ENCODE measurements around the gene KIRREL2.
A peak's percentile ranks its signal among the peaks of the same experiment; 100 is the strongest.

The KIRREL2 gene

DNA sequence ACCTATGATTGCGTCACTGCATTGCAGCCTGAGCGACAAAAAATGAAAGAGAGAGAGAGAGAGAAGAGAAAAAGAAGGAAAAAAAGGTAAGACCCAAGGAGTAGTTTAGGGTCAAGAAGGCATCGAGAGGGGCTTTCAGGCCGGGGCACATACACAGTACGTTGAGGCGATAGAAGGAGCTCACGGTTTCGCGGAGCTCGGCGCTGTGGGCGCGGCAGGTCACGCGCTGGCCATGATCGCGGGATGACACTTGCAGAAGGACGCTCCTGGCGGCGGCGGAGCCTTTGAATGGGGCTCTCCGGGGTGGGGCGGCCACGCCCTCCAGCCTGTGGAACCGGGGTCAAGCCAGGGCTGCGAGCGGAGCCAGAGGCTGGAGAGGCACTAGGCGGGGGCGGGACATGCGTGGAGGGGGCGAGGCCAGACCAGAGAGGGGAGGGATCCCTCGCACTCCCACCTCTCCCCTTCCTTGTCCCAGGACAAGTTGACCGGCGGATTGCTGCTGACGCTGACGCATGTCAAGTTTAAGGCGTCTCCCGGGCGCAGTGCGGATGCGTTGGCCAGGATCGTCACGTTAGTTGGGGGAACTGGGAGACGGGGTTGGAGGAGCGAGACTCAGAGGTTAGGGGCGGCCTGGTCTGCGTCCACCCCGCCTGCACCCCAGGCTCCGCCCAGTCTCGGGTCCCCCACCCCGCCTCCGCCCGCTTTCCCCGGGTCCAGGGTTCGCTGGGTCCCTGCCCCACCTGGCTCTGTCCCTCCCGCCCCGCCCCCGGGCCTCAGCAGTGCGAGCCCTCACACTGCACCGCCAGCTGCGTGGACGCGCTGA, 11.3 kb upstream of the KIRREL2 start:
- DNase-seq, result no peak

GRCh38 chr19:35846038-35846668, 10.6 kb upstream of the KIRREL2 start:
- no peak for DNase-seq

DNA sequence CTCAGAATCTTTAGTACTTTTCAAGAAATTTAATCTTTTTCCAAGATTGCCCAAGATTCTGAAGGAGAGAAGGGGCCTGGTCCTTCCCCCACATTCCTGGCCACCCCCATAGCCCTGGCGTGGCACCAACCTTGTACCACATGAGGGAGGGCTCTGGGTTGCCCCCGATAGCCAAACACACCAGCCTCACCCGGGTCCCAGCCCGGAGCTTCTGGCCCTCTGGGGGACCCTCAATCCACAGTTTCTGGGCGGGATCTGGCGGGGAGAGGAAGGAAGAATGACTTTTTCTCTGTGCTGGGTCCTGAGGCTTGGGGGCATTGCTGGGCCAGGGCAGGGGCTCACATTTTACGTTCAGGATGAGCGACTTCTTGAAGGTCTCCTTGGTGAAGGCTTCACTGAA, 8.8 kb upstream of the KIRREL2 start:
- no peak for DNase-seq

GRCh38 chr19:35848486-35848885, 8.2 kb upstream of the KIRREL2 start:
- no peak for DNase-seq

DNA sequence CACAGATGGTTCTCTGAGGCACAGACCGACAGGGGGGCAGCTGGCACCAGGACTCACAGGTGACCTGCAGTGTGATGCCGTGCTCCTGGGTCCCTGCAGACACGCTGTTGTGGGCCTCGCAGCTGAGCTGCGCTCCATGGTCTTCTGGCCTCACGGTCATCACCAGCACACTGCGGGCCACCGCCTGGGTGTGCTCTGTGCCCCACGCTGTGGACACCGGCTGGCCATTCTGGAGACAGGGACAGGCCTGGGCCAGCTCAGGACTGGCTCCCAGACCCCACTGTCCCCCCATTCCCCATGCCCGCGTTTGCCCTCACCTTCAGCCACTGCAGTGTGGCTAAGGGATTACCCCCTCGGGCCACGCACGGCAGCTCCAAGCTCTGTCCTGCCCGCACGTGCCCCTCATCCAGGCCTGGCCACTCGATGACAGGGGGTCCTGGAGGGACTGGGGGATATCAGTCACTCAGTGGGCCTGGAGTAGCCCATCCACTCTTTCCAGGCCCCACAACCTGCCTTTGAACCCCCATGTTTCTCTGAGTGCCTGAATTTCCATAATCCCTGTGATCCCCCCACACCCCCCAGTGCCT, 7.7 kb upstream of the KIRREL2 start:
- no peak for DNase-seq

DNA sequence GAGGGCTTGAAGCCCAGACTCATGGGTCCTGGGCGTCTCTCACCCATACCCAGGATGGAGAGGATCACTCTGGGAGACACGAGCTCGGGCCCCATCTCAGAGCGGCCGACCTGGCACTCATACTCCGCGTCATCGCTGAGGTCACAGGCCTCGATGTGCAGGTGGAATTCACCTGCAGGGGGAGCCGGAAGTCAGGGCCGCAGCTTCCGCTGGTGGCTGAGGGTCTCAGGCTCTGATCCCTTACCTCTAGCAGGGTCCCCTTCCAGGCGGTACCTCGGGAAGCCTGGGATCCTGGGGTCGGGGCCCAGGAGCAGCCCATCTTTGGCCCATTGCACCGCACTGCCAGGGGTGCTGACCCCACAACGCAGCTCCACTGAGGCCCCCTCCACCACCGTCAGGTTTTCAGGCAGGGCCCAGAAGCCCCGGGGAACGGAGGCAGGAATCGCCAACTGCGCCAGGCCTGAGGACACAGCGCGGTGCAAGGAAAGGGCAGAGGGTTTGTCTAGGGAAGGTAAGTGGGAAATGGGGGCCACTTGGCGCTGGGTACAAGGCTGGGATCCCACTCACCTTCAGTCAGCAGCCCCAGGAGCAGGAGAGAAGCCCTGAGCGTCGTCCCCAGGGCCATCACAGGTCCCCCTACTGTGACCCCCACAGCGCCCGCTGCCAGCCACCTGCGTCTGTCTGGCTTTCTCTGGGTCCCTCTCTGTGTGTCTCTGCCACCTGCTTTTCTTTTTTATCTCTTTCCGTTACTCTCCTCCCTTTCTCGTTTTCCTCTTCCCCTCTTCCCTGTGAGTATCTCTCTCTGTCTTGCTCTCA, 5.3 kb upstream of the KIRREL2 start:
- DNase-seq, result no peak

DNA sequence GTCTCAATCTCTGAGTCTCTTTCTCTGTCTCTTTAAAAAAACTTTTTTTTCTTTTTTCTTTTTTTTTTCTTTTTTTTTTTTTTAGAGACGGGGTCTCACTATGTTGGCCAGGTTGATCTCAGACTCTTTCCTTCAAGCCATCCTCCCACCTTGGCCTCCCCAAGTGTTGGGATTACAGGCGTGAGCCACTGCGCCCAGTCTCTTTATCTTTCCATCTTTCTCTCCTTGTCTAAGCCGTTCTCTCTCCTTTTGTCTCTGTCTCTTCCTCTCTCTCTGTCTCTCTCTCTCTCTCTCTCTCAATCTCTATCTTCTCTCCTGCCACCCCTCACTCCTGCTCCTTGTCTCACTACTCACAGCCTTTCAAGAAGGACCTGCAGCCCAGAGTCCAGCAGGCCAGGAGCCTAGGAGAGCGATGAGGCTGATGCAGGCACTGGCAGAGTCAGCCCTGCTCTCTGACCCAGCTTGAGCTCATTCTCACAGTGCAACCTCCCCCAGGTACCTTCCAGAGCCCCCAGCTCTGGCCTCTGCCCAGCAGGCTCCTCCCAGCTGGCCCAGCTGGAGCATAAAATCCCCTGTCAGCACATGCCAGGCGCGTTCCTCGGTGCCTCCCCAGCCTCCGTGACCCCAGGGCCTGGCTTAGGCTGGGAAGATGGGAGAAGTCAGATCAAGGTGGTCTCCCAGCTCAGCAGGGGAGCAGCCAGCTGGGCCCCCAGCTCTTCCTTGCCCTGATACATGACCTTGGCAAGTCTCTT, 4.5 kb upstream of the KIRREL2 start, which contains the start of gene NPHS1:
TSS of gene NPHS1 (minus strand) at position 476 of the 752 bp plus-strand sequence. CDS start 667 bp downstream, outside the sequence.
- DNase-seq, result no peak

DNA sequence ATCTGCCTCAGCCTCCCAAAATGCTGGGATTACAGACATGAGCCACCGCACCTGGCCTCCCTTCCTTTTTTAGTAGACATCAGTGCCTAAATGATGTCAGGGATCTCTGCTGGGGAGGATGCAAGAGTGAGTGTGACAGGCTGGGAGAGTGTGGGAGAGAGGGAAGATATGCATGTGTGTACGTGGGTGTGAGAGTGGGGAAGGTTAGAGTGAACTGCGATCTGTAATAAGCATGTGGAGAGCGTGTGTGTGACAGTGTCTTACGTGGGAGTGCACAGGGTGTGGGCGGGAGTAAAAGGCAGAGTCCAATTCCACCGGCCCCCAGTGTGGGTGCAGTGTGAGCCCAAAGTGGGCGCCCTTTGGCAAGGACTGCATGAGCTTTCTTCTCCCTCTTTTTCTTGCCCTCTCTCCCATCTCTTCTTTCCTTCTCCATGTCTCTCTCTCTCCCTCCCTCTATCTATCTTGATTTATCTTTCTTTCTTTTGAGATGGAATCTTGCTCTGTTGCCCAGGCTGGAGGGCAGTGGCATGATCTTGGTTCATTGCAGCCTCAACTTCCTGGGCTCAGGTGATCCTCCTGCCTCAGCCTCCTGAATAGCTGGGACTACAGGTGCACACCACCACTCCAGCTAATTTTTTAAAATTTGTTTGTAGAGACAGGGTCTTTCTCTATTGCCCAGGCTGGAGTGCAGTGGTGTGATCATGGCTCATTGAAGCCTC, 3.5 kb upstream of the KIRREL2 start:
- peak in 1 of 2 donors; percentile 21 for DNase-seq

DNA sequence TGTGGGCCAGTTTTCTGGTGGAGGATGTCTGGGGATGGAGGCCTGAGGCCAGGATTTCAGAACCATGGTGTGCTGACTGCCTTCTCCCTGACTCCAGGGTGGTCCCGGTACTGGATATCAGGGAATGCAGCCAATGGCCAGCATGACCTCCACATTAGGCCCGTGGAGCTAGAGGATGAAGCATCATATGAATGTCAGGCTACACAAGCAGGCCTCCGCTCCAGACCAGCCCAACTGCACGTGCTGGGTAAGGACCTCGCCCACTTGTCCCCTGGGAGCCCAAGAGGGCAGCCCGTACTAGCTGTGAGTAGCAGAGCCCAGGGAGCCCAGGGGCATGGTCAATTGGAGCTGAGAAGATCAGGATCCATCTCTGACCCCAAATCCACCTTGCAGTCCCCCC, 1.6 kb downstream of the KIRREL2 start:
- DNase-seq, result no peak

DNA sequence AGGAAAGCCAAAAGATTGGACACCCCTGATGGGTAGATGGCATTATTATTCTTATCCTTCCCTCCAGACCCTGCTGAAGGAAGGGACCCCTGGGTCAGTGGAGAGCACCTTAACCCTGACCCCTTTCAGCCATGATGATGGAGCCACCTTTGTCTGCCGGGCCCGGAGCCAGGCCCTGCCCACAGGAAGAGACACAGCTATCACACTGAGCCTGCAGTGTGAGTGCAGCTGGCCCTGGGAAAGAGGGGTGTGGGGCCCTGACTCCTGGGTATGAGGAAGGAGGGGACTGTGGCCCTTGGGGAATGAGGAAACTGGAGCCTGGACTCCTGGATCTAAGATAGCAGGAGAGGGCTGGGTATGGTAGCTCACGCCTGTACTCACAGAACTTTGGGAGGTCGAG, 2.7 kb downstream of the KIRREL2 start:
- DNase-seq, result no peak

DNA sequence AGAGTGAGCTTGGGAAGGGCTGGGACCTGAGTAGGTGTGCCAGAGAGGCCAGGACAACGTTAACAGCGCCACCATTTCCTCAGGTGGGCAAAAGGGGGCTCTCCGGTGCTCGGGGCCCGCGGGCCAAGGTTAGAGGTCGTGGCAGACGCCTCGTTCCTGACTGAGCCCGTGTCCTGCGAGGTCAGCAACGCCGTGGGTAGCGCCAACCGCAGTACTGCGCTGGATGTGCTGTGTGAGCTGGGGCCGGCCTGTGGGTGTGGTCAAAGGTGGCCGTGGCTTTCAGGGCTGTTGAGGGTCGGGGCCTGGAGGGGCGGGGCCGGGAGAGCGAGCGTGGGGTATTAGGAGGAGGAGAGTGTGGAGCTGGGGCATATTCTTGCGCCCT, 3.7 kb downstream of the KIRREL2 start:
- DNase-seq, result no peak

DNA sequence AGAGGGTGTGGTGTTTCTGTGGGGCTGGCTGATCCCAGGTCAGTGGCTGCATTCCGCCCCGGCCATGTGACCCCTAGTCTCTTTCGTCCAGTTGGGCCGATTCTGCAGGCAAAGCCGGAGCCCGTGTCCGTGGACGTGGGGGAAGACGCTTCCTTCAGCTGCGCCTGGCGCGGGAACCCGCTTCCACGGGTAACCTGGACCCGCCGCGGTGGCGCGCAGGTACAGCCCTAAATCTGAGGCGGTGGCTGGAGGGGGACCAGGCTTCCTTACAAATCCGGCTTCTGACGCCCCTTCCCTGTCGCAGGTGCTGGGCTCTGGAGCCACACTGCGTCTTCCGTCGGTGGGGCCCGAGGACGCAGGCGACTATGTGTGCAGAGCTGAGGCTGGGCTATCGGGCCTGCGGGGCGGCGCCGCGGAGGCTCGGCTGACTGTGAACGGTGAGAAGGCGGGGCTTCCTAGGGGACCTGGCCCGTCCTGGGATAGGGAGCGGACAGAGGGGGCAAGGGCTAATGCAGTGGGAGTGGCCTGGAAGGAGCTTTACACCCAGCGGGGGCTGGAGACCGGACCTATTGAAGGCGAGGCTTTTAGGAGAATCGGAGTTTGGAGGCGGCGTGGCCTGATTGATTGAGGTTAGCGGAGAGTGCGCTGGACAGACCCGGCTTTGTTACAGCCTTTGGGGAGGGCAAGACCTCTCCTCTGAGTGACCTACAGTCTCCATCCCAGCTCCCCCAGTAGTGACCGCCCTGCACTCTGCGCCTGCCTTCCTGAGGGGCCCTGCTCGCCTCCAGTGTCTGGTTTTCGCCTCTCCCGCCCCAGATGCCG, 4.3 kb downstream of the KIRREL2 start:
- DNase-seq, result no peak

DNA sequence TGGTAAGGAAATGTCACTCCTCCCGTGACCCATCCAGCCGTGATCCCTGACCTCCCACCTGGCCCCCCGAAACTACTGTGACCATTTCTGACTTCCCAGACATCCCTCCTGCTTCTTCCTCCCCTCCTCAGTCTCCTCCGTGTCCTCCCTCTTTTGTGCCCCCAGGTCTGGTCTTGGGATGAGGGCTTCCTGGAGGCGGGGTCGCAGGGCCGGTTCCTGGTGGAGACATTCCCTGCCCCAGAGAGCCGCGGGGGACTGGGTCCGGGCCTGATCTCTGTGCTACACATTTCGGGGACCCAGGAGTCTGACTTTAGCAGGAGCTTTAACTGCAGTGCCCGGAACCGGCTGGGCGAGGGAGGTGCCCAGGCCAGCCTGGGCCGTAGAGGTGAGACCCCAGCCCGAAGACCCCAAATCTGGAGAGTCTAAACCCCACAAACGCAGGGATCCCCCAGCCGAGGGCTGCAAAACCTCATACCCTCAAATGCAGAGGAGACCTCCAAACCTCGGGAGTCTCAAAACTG, 5.0 kb downstream of the KIRREL2 start:
- no peak for DNase-seq

- DNase-seq, result no peak
Observed at GRCh38 chr19:35862528-35862927, 5.8 kb downstream of the KIRREL2 start.

DNA sequence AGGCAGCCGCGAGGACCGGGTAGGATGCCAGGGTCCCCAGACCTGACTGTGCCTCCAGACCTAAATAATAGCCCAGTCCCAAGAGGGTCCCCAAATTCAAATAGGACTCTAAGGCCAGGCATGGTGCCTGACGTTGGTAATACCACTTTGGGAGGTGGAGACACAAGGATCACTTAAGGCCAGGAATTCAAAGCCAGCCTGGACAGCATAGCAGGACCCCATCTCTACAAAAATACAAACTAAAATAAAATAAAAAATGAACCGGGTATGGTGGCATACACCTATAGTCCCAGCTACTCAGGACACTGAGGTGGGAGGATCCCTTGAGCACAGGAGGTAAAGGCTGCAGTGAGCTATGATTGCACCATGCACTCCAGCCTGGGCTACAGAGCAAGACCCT, 6.3 kb downstream of the KIRREL2 start:
- DNase-seq, result no peak

DNA sequence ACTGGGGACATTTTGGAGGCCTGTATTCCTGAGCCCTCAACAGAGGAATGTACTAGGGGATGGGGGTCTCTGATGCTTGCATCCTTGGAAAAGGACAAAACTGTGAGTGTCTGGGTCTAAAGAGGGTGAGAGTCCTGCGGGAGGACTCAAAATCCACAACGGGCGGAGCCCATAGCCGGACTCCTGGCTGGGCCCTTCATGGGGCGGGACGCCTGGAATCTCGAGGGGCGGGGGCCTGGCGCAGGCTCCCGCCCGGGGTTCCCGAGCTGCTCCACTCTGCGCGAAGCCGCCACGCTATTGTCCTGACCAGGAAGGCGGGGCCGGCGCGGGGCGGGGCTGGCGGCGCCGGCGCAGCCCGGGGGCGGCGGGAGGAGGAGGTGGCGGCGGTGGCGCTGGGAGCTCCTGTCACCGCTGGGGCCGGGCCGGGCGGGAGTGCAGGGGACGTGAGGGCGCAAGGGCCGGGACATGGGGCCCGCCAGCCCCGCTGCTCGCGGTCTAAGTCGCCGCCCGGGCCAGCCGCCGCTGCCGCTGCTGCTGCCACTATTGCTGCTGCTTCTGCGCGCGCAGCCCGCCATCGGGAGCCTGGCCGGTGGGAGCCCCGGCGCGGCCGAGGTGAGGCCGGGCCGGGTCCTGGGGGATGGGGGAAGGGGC, 11.6 kb downstream of the KIRREL2 start, which contains the start of gene APLP1:
TSS of gene APLP1 (plus strand) at position 403 of the 651 bp plus-strand sequence. CDS start at position 466, 63 bp downstream.
- peak; percentile 72 to 74 for DNase-seq

- DNase-seq, result no peak
Observed at GRCh38 chr19:35868823-35869326, 12.2 kb downstream of the KIRREL2 start.

DNA sequence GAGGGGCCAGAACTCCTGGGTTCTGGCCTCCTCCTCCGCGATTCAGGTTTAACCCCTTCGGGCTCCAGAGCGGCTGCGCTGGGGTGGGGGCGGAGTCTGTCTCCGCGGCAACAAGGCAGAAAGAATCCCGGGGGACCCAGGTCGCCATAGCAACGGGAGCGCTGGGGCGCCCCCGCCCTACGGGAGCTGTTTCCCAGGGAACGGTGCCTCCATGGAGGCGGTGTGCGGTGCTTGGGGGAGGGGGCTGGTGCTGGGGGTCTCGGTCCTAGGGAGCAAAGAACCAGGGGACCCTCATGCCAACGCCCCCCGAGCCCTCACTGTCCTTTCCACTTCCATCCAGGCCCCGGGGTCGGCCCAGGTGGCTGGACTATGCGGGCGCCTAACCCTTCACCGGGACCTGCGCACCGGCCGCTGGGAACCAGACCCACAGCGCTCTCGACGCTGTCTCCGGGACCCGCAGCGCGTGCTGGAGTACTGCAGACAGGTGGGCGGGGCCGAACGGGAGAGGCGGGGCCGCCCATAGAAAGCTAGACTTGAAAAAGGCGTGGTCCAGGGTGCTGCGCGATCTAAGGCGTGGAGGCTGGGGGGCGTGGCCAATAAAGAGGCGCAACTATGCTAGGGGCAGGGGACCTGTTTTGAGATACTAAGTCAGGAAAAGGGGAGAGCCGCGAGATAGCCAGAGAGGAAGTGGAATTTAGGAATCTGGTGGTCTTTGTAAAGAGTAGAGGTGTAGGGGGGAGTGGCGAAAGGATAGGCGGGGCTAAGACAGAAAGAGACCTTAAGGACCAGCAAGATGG, 12.8 kb downstream of the KIRREL2 start:
- peak; percentile 71 to 78 for DNase-seq
